Body of pancreas (tissue), 4 donors: ENCODE results near the gene MED15. TPM values are rescaled to one million over a fixed set of nuclear protein-coding genes. Genes with fewer than 3 reads are reported as not detected.

Experiments
- ATAC-seq: fragments of 150-250 bp; one replicate; pipeline ENCODE4 v1.9.1; 2016
- DNase-seq, 4 donors: peaks; one replicate each; pipeline ENCODE4 v3.0.0-alpha.2; 2019
- H3K27ac ChIP-seq, 4 donors: fragments of 200-600 bp; sonication (generic); 1 replicate in 3 of 4; 2 replicates in 1 of 4; pipeline versions ENCODE4 v1.5.1 to v1.6.1; 2016 to 2019; ENCODE audit warnings: mild to moderate bottlenecking in 1 of 4, mixed read lengths in 1 of 4, moderate library complexity in 1 of 4
- H3K27me3 ChIP-seq, 2 donors: fragments of 200-600 bp; sonication (generic); one replicate each; pipeline ENCODE4 v1.6.0; 2016; ENCODE audit warnings: mild to moderate bottlenecking in 1 of 2
- H3K36me3 ChIP-seq, 2 donors: fragments of 200-600 bp; sonication (generic); replicated peaks in 1 of 2; 2 replicates each; pipeline ENCODE4 v1.5.1; 2016; ENCODE audit warnings: low read depth in 2 of 2; ENCODE audit not compliant: insufficient read depth in 1 of 2
- H3K4me1 ChIP-seq: fragments of 200-600 bp; sonication (generic); one replicate; pipeline ENCODE4 v1.6.0; 2016
- H3K4me3 ChIP-seq, 2 donors: fragments of 200-600 bp; sonication (generic); 1 replicate in 1 of 2; 2 replicates in 1 of 2; pipeline ENCODE4 v1.5.1; 2016 to 2019
- H3K9me3 ChIP-seq, 3 donors: fragments of 200-600 bp; sonication (generic); 1 replicate in 2 of 3; 2 replicates in 1 of 3; pipeline ENCODE4 v1.5.1; 2016
- POLR2A ChIP-seq, 3 donors: fragments of 450-650 bp; IDR thresholded peaks; one replicate each; pipeline ENCODE4 v1.6.1; 2016; ENCODE audit warnings: antibody characterized with exemption in 3 of 3, mild to moderate bottlenecking in 2 of 3
- WGBS, 2 donors: methylation state at CpG; one replicate each; pipeline ENCODE4 v1.1.5; 2017; 5-methylcytosine and 5-hydroxymethylcytosine counted together
- intact Hi-C: fragments of 100-400 bp; cut with DNase I; formaldehyde crosslinking; loops from one replicate; pipeline ENCODE4 v1.15.1; 2023
- total RNA-seq, 2 donors: library from RNA; depleted of rRNA; stranded (reverse); fragments of >200 nt; gene quantifications; one replicate each; pipeline ENCODE4 v1.1.0, GENCODE V29; 2016
- TF ChIP-seq, protein P1 (sequence below), 7 experiments: fragments of 450-650 bp in 4 of 7; fragments of 200-600 bp in 3 of 7; sonication (generic) in 3 of 7; IDR thresholded peaks; one replicate each; pipeline ENCODE4 v1.5.1; 2016 to 2019; ENCODE audit warnings: antibody characterized with exemption in 7 of 7

Gene MED15
- total RNA-seq, 2 donors from 2014 or later, result 31.6 to 36.9 TPM

DNA sequence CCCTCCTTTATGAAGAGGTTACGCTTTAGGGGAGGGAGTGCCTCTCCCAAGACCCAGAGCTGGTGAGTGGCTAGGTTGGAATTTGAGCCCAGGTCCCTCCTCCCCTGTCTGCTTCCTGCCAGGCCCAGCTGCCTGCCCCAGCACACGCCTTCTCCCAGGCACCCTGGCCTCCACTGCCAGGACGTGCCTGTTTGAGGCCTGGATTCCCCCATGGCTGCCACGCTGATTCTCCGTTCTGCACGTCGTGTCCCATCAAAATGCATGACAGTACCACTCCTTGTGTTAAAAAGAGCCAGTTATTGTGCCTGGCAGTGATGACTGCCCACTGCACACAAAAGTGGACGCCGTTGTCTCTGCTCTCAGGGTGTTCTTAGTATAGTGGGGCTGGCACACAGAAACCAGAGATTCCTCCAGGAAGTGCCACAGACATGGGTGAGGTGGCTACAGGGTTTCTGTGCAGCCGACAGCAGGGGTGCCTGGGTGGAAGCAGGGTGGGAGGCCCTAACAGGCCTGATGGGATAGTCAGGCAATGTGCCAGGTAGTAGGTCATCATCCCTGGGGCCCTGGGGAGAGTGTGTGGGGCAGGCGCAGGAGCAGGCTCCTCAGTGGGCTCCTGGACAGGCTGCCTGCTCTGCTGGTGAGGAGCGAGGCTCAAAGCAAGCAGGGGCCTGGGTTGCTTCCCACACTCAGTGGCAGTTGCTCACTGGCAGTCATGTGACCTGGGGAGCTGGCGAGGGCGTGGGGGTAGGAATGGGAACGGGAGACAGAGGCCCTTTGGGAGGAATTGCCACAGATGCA is 24.2 kb downstream of the MED15 start:
- no peak overlapping the region for H3K4me3 ChIP-seq
- peak overlapping the region; percentile 7 to 63 (median 47) for H3K27ac ChIP-seq
- H3K27me3 ChIP-seq, result no peaks in the 10 kb centered on the region
- no peaks in the 10 kb centered on the region for H3K9me3 ChIP-seq
- TF ChIP-seq POLR2A (IDR thresholded peaks at IDR 0.05), result no peak
- TF ChIP-seq, protein P1, sequence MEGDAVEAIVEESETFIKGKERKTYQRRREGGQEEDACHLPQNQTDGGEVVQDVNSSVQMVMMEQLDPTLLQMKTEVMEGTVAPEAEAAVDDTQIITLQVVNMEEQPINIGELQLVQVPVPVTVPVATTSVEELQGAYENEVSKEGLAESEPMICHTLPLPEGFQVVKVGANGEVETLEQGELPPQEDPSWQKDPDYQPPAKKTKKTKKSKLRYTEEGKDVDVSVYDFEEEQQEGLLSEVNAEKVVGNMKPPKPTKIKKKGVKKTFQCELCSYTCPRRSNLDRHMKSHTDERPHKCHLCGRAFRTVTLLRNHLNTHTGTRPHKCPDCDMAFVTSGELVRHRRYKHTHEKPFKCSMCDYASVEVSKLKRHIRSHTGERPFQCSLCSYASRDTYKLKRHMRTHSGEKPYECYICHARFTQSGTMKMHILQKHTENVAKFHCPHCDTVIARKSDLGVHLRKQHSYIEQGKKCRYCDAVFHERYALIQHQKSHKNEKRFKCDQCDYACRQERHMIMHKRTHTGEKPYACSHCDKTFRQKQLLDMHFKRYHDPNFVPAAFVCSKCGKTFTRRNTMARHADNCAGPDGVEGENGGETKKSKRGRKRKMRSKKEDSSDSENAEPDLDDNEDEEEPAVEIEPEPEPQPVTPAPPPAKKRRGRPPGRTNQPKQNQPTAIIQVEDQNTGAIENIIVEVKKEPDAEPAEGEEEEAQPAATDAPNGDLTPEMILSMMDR (IDR thresholded peaks at IDR 0.05), result no peak
- 58 to 62% methylated on average over 7 to 15 of the region's 15 CpGs for WGBS, 2 donors
- H3K4me1 ChIP-seq, result peaks cover 23% of the 10 kb centered on the region
- peak in 2 of 4 donors; percentile 32 to 54 for DNase-seq
- intact Hi-C loops, result no loop called here
- peak; percentile 69 for ATAC-seq
- peaks cover 0 to 2% of the 10 kb centered on the region in 2 donors for H3K36me3 ChIP-seq

DNA sequence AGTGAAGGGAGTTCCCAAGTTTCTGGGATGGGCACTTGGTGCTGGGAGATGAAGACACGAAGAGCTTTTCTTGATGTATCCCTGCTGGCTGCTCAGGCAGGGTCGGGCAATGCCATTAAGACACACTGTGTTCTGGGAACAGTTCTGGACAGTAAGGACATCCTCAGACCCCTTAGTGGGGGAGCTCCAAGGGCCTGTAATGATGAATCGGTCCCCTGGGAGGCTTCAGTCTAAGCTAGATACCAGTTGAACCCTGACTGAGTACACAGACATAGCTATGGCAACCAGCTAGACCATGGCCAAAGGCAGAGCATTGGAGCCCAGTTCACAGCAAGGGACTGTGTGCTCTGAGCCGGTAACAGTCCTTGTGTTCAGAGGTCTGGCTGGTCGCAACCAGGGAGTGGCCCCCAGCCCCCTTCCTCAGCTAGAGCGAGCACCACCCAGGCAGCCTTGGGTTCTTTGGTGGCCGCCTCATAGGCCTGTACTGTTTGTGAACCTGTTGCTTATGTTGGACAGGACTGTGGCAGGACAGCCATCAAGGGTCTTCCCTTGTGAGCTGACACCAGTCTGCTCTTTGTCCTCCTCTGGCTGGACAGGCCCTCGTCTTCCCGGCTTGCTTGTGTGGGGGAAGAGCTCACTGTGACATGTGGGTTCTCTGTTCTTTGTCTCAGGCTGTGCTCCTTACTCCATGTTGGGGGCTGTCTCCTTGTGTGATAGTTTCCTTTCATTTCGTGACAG is 25.0 kb downstream of the MED15 start:
- intact Hi-C loops, result no loop called here
- Histone ChIP-seq H3K36me3 (peaks cover 0 to 2% of the 10 kb centered on the region in 2 donors), H3K4me1 (peaks cover 23% of the 10 kb centered on the region), H3K27ac (peak overlapping the region in 3 of 4 donors; percentile 39 to 63 (median 55)), H3K27me3 (no peaks in the 10 kb centered on the region), H3K9me3 (no peaks in the 10 kb centered on the region), H3K4me3 (no peak overlapping the region)
- no peak for ATAC-seq
- DNase-seq, result no peak
- 78 to 93% methylated on average over 9 to 10 of the region's 10 CpGs for WGBS, 2 donors
- no peak for TF ChIP-seq POLR2A (IDR thresholded peaks at IDR 0.05)
- TF ChIP-seq, protein P1 (IDR thresholded peaks at IDR 0.05), result no peak

DNA sequence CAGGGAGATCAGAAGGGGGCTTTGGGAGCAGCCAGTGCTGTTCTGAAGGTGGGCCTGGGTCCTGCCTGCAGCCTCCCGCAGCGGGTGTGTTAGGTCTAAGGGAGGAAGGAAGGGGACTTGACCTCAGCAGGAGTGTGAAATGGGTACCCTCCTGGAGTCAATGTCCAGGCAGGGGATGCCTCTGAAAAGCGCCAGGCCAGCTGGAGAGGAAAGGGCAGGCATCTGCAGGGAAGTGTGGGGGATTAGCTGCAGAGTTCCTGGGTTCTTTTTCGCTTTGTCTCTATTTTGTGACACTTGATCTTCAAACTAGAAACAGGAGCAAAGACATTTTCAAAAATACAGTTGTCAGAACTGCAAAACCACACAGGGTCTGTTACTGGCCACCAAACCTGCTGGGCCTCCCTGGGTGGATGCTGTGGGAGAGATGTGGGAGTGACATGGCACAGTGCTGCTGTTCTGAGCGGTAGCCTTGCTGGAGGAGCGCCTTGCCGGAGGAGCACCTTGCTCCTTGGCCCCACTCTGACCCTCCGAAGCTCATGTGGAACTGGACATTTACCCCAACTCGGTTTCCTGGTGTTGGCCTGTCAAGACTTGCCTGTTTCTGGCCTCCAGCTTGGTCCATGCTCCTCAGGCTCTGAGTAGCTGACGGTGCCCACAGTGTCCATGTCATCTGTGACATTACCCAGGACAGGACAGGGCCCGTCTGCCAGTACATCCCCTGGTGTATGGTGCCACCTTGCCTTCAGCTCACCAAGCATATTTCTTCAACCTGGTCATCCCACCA is 25.9 kb downstream of the MED15 start:
- no peak for ATAC-seq
- peak overlapping the region in 1 of 4 donors; percentile 55 for H3K27ac ChIP-seq

DNA sequence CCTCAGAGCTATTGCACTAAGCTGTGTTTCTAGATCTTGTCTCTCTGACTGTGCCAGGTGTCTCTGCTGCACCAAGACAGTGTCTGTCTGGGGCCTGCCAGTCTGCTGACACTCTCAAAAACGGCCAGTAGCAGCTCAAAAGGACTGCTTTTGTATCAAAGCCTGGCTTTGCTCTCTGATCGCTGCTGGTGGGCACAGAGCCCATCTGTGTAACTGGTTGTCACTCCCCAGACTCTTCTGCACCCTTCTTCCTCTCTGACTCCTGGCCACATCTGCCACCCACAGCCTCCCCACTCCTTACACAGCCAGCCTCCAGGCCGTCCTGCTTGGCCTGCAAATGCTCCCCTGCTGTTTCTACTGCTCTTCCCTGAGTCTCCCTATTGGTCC is 26.5 kb downstream of the MED15 start:
- ATAC-seq, result no peak
- TF ChIP-seq POLR2A (IDR thresholded peaks at IDR 0.05), result no peak
- TF ChIP-seq, protein P1 (IDR thresholded peaks at IDR 0.05), result no peak
- Histone ChIP-seq H3K4me1 (peaks cover 23% of the 10 kb centered on the region), H3K4me3 (no peak overlapping the region), H3K9me3 (no peaks in the 10 kb centered on the region), H3K36me3 (peaks cover 1 to 3% of the 10 kb centered on the region in 2 donors), H3K27me3 (no peaks in the 10 kb centered on the region), H3K27ac (no peak overlapping the region)
- WGBS, 2 donors, result 58 to 74% methylated on average over 3 of the region's 3 CpGs
- intact Hi-C loops, result no loop called here
- DNase-seq, result no peak

More for the DNA sequence above, 25.9 kb downstream of the MED15 start:
- no peak for DNase-seq
- intact Hi-C loops, result no loop called here
- Histone ChIP-seq H3K36me3 (peaks cover 0 to 3% of the 10 kb centered on the region in 2 donors), H3K4me1 (peaks cover 23% of the 10 kb centered on the region), H3K4me3 (no peak overlapping the region), H3K9me3 (no peaks in the 10 kb centered on the region), H3K27me3 (no peaks in the 10 kb centered on the region)
- TF ChIP-seq POLR2A (IDR thresholded peaks at IDR 0.05), result no peak
- TF ChIP-seq, protein P1 (IDR thresholded peaks at IDR 0.05), result no peak
- 86 to 90% methylated on average over 9 to 11 of the region's 11 CpGs for WGBS, 2 donors
